ENCODE data around the gene CBFA2T2.
"Not testable (repeated sequence)": the region's sequence is repeated elsewhere in the genome, so short reads cannot be mapped to it uniquely, and the experiment has no call there.

The CBFA2T2 gene

GRCh38 chr20:33559212-33559611 is 69.3 kb downstream of the CBFA2T2 start:
- no peaks in the 10 kb centered on the region for H3K9me3 ChIP-seq (ENCODE audit: insufficient read depth, low read depth, low read length)
- H3K4me3 ChIP-seq (ENCODE audit: low read length, poor library complexity, severe bottlenecking), result no peak overlapping the region
- no peak overlapping the region for H2AFZ ChIP-seq (ENCODE audit: low read length)
- no peak overlapping the region for H3K4me2 ChIP-seq (ENCODE audit: low read depth, low read length, poor library complexity, severe bottlenecking)
- no peaks in the 10 kb centered on the region for H4K20me1 ChIP-seq (ENCODE audit: insufficient read depth, low read length, poor library complexity, severe bottlenecking)
- no peaks in the 10 kb centered on the region for H3F3A ChIP-seq (ENCODE audit: low read depth)
- no peaks in the 10 kb centered on the region for H3K27me3 ChIP-seq (ENCODE audit: insufficient read depth, low read length, poor library complexity, severe bottlenecking)
- H3K79me2 ChIP-seq (ENCODE audit: insufficient read depth, low read length), result no peaks in the 10 kb centered on the region
- H3K36me3 ChIP-seq (ENCODE audit: insufficient read depth, low read length), result peaks cover 4% of the 10 kb centered on the region; the same call in 1 of the 2 replicates
- no peak overlapping the region for H3K9ac ChIP-seq (ENCODE audit: low read depth, low read length, poor library complexity, severe bottlenecking)
- no peak for TF ChIP-seq EZH2phosphoT487 (IDR thresholded peaks at IDR 0.05; ENCODE audit: borderline replicate concordance)
- TF ChIP-seq CTCF (conservative IDR thresholded peaks at IDR 0.05; ENCODE audit: low read length), result no peak
- peaks cover 15% of the 10 kb centered on the region for H3K4me1 ChIP-seq (ENCODE audit: insufficient read depth, low read length, poor library complexity, severe bottlenecking)
- no peaks in the 10 kb centered on the region for H3K9me2 ChIP-seq (replicated peaks; ENCODE audit: low read depth, low read length)

DNA sequence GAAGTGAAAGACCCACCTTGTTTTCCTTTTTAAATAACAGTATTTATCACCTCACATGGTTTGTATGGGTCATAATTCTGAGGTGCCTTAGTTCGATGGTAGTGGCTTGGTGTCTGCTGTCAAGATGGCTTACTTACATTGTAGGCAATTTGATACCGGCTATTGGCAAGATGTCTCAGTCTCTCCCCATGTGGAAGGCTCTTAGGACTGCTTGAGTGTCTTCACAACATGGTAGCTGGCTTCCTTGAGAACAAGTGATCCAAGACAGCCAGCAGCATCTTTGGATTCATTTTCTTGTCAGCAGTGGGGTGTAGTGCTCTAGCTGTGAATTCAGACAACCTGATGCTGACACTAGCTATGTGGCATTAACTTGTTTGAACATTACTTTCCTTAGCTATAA is 70.1 kb downstream of the CBFA2T2 start:
- Histone ChIP-seq H3K9me2 (replicated peaks; ENCODE audit: low read depth, low read length) (no peaks in the 10 kb centered on the region), H3K4me3 (ENCODE audit: low read length, poor library complexity, severe bottlenecking) (no peak overlapping the region), H3K9me3 (ENCODE audit: insufficient read depth, low read depth, low read length) (no peaks in the 10 kb centered on the region), H3K4me2 (ENCODE audit: low read depth, low read length, poor library complexity, severe bottlenecking) (no peak overlapping the region), H4K20me1 (ENCODE audit: insufficient read depth, low read length, poor library complexity, severe bottlenecking) (no peaks in the 10 kb centered on the region), H3K36me3 (ENCODE audit: insufficient read depth, low read length) (peaks cover 4% of the 10 kb centered on the region; the same call in 1 of the 2 replicates), H3F3A (ENCODE audit: low read depth) (no peaks in the 10 kb centered on the region), H2AFZ (ENCODE audit: low read length) (no peak overlapping the region), H3K27me3 (ENCODE audit: insufficient read depth, low read length, poor library complexity, severe bottlenecking) (no peaks in the 10 kb centered on the region), H3K79me2 (ENCODE audit: insufficient read depth, low read length) (no peaks in the 10 kb centered on the region), H3K4me1 (ENCODE audit: insufficient read depth, low read length, poor library complexity, severe bottlenecking) (peaks cover 8% of the 10 kb centered on the region), H3K9ac (ENCODE audit: low read depth, low read length, poor library complexity, severe bottlenecking) (no peak overlapping the region)
- TF ChIP-seq EZH2phosphoT487 (IDR thresholded peaks at IDR 0.05; ENCODE audit: borderline replicate concordance) (no peak), CTCF (conservative IDR thresholded peaks at IDR 0.05; ENCODE audit: low read length) (no peak)

DNA sequence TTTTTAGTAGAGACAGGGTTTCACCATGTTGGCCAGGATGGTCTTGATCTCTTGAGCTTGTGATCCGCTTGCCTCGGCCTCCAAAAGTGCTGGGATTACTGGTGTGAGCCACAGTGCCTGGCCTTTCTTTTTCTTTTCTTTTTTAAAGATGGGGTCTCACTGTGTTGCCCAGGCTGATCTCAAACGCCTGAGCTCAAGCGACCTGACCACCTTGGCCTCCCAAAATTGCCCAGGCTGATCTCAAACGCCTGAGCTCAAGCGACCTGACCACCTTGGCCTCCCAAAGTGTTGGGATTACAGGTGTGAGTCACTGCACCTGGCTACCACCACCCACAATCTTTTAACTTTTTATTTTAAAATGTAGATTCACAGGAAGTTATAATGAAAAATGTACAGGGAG is 71.2 kb downstream of the CBFA2T2 start:
- not testable (repeated sequence) for H3K9me3 ChIP-seq (ENCODE audit: insufficient read depth, low read depth, low read length); H4K20me1 ChIP-seq (ENCODE audit: insufficient read depth, low read length, poor library complexity, severe bottlenecking); H3K9me2 ChIP-seq (replicated peaks; ENCODE audit: low read depth, low read length); H3K27me3 ChIP-seq (ENCODE audit: insufficient read depth, low read length, poor library complexity, severe bottlenecking); H3K36me3 ChIP-seq (ENCODE audit: insufficient read depth, low read length); H3F3A ChIP-seq (ENCODE audit: low read depth); H3K9ac ChIP-seq (ENCODE audit: low read depth, low read length, poor library complexity, severe bottlenecking); H3K79me2 ChIP-seq (ENCODE audit: insufficient read depth, low read length); H2AFZ ChIP-seq (ENCODE audit: low read length); H3K4me2 ChIP-seq (ENCODE audit: low read depth, low read length, poor library complexity, severe bottlenecking); H3K4me3 ChIP-seq (ENCODE audit: low read length, poor library complexity, severe bottlenecking); H3K4me1 ChIP-seq (ENCODE audit: insufficient read depth, low read length, poor library complexity, severe bottlenecking)

All from Loucy (cell line).